GM12878 (cell line): ENCODE measurements around the gene ZNF311. TPM values are rescaled to one million over a fixed set of nuclear protein-coding genes. Genes with fewer than 3 reads are reported as not detected.

Source experiments
- ATAC-seq: fragments of 200-7000 bp; cut with Tn5 transposase; 3 replicates; pipeline ENCODE4 v1.9.1; 2020; ENCODE audit warnings: mild to moderate bottlenecking, moderate library complexity
- BruUV-seq: library from RNA; stranded (reverse); fragments of 400-500 nt; replicated peaks from 2 replicates; lab custom pipeline; 2021; lab: Mats Ljungman, UMichigan
- CTCF ChIA-PET: fragments of 300-600 bp; sonication (Branson Sonifier 250); formaldehyde crosslinking; extraction: SDS; loops from one replicate; lab custom pipeline; 2021; ENCODE audit warnings: inconsistent platforms; lab: Yijun Ruan, JAX
- POLR2A ChIA-PET: fragments of 350-600 bp; formaldehyde crosslinking; extraction: SDS; loops from one replicate; lab custom pipeline; 2021; ENCODE audit warnings: inconsistent platforms; lab: Charles Lee
- RAD21 ChIA-PET: fragments of 300-600 bp; sonication (Branson Sonifier 250); formaldehyde crosslinking; loops from one replicate; lab custom pipeline; 2023; ENCODE audit warnings: antibody characterized with exemption; ENCODE audit not compliant: unreplicated experiment; lab: Charles Lee
- SMC1A ChIA-PET: fragments of 300-600 bp; sonication (Branson Sonifier 250); formaldehyde crosslinking; loops from one replicate; lab custom pipeline; 2023; ENCODE audit not compliant: unreplicated experiment, uncharacterized antibody; lab: Charles Lee
- DNase-seq: peaks from one replicate; pipeline ENCODE4 v3.0.0-alpha.2; 2011; ENCODE audit warnings: low read depth, low spot score
- FAIRE-seq: peaks from 3 replicates; lab custom pipeline; 2011; peaks lifted over from hg19 to GRCh38; lab: Jason Lieb, UNC
- H2AFZ ChIP-seq: 2 replicates; pipeline ENCODE4 v1.6.0; 2011; ENCODE audit warnings: low read depth, low read length, control low read depth; ENCODE audit not compliant: control insufficient read depth
- H3K27ac ChIP-seq: 2 replicates; pipeline ENCODE4 v1.5.1; 2011; ENCODE audit warnings: control low read depth; ENCODE audit not compliant: control insufficient read depth, insufficient read depth
- H3K27me3 ChIP-seq, 2 experiments: replicated peaks in 1 of 2; 2 replicates each; pipeline versions ENCODE4 v1.6.0 to v1.6.1; 2011; ENCODE audit warnings: low read length in 1 of 2; ENCODE audit not compliant: control insufficient read depth in 2 of 2, insufficient read depth in 2 of 2
- H3K36me3 ChIP-seq, 2 experiments: 2 replicates each; pipeline ENCODE4 v1.5.1; 2011; ENCODE audit warnings: low read length in 1 of 2; ENCODE audit not compliant: control insufficient read depth in 2 of 2, insufficient read depth in 2 of 2
- H3K4me1 ChIP-seq: 2 replicates; pipeline ENCODE4 v1.6.1; 2011; ENCODE audit warnings: mild to moderate bottlenecking, low read length, moderate library complexity, mixed read lengths; ENCODE audit not compliant: control insufficient read depth, insufficient read depth
- H3K4me2 ChIP-seq: 2 replicates; pipeline ENCODE4 v1.6.0; 2011; ENCODE audit warnings: control low read depth; ENCODE audit not compliant: control insufficient read depth, insufficient read depth
- H3K4me3 ChIP-seq: fragments of 200-600 bp; sonication (generic); 2 replicates; pipeline ENCODE4 v1.5.1; 2016
- H3K79me2 ChIP-seq: 2 replicates; pipeline ENCODE4 v1.6.0; 2011; ENCODE audit warnings: low read length; ENCODE audit not compliant: control insufficient read depth, insufficient read depth
- H3K9ac ChIP-seq: 2 replicates; pipeline ENCODE4 v1.8.0; 2011; ENCODE audit warnings: low read length, control low read depth, mixed read lengths; ENCODE audit not compliant: control insufficient read depth, insufficient read depth
- H3K9me3 ChIP-seq: replicated peaks from 3 replicates; pipeline ENCODE4 v1.5.1; 2011; ENCODE audit warnings: mild to moderate bottlenecking, low read length; ENCODE audit not compliant: control insufficient read depth, insufficient read depth
- H4K20me1 ChIP-seq: 2 replicates; pipeline ENCODE4 v1.6.0; 2011; ENCODE audit not compliant: control insufficient read depth, insufficient read depth
- BCL11A ChIP-seq: IDR thresholded peaks from 2 replicates; pipeline ENCODE4 v1.6.1; 2011; ENCODE audit warnings: low read depth, low read length
- ESRRA ChIP-seq: IDR thresholded peaks from 2 replicates; pipeline ENCODE4 v1.6.1; 2012; ENCODE audit warnings: mild to moderate bottlenecking, low read length, improper control_type of control experiment
- IKZF1 ChIP-seq: fragments of 450-650 bp; conservative IDR thresholded peaks from 2 replicates; pipeline ENCODE4 v1.6.1; 2017; ENCODE audit warnings: antibody characterized with exemption, mild to moderate bottlenecking
- IKZF2 ChIP-seq, 2 experiments: fragments of 450-650 bp; IDR thresholded peaks; 2 replicates each; pipeline ENCODE4 v1.6.1; 2017; ENCODE audit warnings: mild to moderate bottlenecking in 2 of 2, moderate library complexity in 2 of 2
- MEF2A ChIP-seq: IDR thresholded peaks from 2 replicates; pipeline ENCODE4 v1.6.1; 2011; ENCODE audit warnings: low read depth, mild to moderate bottlenecking, low read length, moderate library complexity; ENCODE audit not compliant: insufficient read depth
- NRF1 ChIP-seq: conservative IDR thresholded peaks from 2 replicates; pipeline ENCODE4 v1.6.1; 2011; ENCODE audit warnings: mild to moderate bottlenecking, low read depth, low read length, improper control_type of control experiment
- RAD21 ChIP-seq: IDR thresholded peaks from 2 replicates; pipeline ENCODE4 v1.6.1; 2011; ENCODE audit warnings: mild to moderate bottlenecking, low read depth, low read length, moderate library complexity; ENCODE audit not compliant: insufficient read depth
- RCOR1 ChIP-seq: conservative IDR thresholded peaks from 2 replicates; pipeline ENCODE4 v1.6.1; 2012; ENCODE audit warnings: low read depth, low read length, improper control_type of control experiment
- RUNX3 ChIP-seq: IDR thresholded peaks from 2 replicates; pipeline ENCODE4 v1.6.1; 2012; ENCODE audit warnings: low read length, inconsistent platforms
- WGBS: methylation state at CpG from one replicate; pipeline ENCODE4 v1.1.6; 2016; ENCODE audit warnings: low lambda C conversion rate; ENCODE audit not compliant: insufficient replicate concordance, insufficient coverage; ENCODE audit errors: missing lambda C conversion rate; 5-methylcytosine and 5-hydroxymethylcytosine counted together
- in situ Hi-C: fragments of 300-500 bp; cut with MboI; formaldehyde crosslinking; loops from 9 replicates; pipeline ENCODE4 v1.14.3; 2018; ENCODE audit warnings: mixed read lengths
- intact Hi-C: fragments of 100-400 bp; cut with micrococcal nuclease; formaldehyde crosslinking; loops from one replicate; pipeline ENCODE4 v1.14.2; 2022; ENCODE audit not compliant: unreplicated experiment
- polyA plus RNA-seq, 11 experiments: library from polyadenylated mRNA; depleted of rRNA in 4 of 11; unstranded in 6 of 11; stranded (reverse) in 5 of 11; fragments of >200 nt; fragmentation: Nextera tagmentation in 4 of 11; fragmentation: Illumina TruSeq in 1 of 11; extraction: Ambion mirVana in 4 of 11; extraction: Trizol in 1 of 11; gene quantifications; 1 replicate in 1 of 11; 2 replicates in 10 of 11; pipeline versions ENCODE4 v1.2.1 to v1.2.3, GENCODE V29; 2011 to 2016; ENCODE audit warnings: inconsistent platforms in 2 of 11, missing spikeins in 2 of 11, low read depth in 1 of 11
- total RNA-seq, 4 experiments: library from RNA; depleted of rRNA in 3 of 4; stranded (reverse); fragments of >200 nt in 3 of 4; fragmentation: Illumina TruSeq in 1 of 4; extraction: Trizol in 1 of 4; gene quantifications; 2 replicates each; pipeline versions ENCODE4 v1.2.1 to v1.2.3, GENCODE V29; 2013 to 2021
- TF ChIP-seq, protein P1 (sequence below): fragments of 450-650 bp; IDR thresholded peaks from 2 replicates; pipeline ENCODE4 v1.6.1; 2014; ENCODE audit warnings: mild to moderate bottlenecking
- TF ChIP-seq, protein P2 (sequence below), 3 experiments: IDR thresholded peaks in 2 of 3; conservative IDR thresholded peaks in 1 of 3; 2 replicates each; pipeline ENCODE4 v1.5.1; 2011; ENCODE audit warnings: low read depth in 3 of 3, low read length in 3 of 3, mild to moderate bottlenecking in 3 of 3, control low read depth in 2 of 3, moderate library complexity in 2 of 3, inconsistent platforms in 1 of 3, mixed read lengths in 1 of 3; ENCODE audit not compliant: control insufficient read depth in 2 of 3, insufficient read depth in 1 of 3; ENCODE audit errors: extremely low read depth in 1 of 3
- TF ChIP-seq, protein P3 (sequence below): fragments of 450-650 bp; IDR thresholded peaks from 2 replicates; pipeline ENCODE4 v1.6.1; 2017; ENCODE audit warnings: antibody characterized with exemption, mild to moderate bottlenecking, moderate library complexity
- TF ChIP-seq, protein P4 (sequence below): IDR thresholded peaks from 2 replicates; pipeline ENCODE4 v1.6.1; 2012; ENCODE audit warnings: low read depth, low read length, improper control_type of control experiment
- TF ChIP-seq, protein P5 (sequence below): IDR thresholded peaks from 2 replicates; pipeline ENCODE4 v1.6.1; 2012; ENCODE audit warnings: low read length, inconsistent platforms

The ZNF311 gene
- total and polyA plus RNA-seq, 10 of the 15 experiments (the other 5 are each of a cell fraction or from before 2014, with no cell fraction given) = 0.07 TPM; not detected in 9

DNA sequence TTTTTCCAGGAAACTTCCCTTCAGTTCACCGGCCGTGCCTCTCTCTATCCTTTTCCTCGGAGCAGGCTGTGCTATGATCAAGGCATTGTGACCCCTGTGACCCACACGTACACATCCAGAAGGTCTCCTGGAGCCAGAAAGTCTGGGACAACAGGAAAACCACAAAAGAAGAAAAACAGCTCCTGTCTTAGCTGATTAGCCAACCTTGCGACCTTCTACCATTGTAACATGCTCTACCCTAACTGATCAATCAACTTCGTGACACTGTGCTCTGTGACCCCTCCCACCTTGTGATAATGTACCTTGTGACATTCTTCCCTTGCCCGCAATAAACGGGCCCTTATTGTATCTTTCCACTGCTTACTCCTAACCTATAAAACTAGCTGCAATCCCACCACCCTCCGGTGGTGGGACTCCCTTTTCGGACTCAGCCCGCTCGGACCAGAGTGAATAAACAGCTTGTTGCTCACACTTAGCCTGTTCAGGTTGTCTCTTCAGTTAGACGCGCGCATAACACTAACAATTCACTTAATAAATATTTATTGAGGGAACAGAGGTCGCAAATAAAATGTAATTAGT lies 24.2 kb downstream of the ZNF311 start:
- CTCF ChIA-PET = interaction anchor here (1.0 to 3.2 kb wide), 4 partner anchors 40 to 143 kb away, joined by 3 to 19 read pairs (median 4); no protein-coding TSS in a partner anchor
- WGBS = 1% methylated on average over 16 of the region's 16 CpGs
- FAIRE-seq = no peak
- Histone ChIP-seq H4K20me1 (no peaks in the 10 kb centered on the region), H3K4me3 (peak overlapping the region; percentile 77), H3K4me1 (peaks cover 6% of the 10 kb centered on the region; the same call in 1 of the 2 replicates), H3K9me3 (no peaks in the 10 kb centered on the region; the same call in 2 of the 3 replicates), H3K27me3 (no peaks in the 10 kb centered on the region), H3K9ac (peak overlapping the region; percentile 48), H2AFZ (peak overlapping the region; percentile 84), H3K79me2 (no peaks in the 10 kb centered on the region), H3K27ac (no peak overlapping the region), H3K4me2 (peak overlapping the region; percentile 74), H3K36me3 (no peaks in the 10 kb centered on the region)
- intact Hi-C loops = loop anchor here (1.0 to 10.0 kb wide), 3 partner anchors 28 to 146 kb away; no protein-coding TSS in a partner anchor
- in situ Hi-C loops = loop anchor here (5.0 kb wide), 1 partner anchor 39 kb away; no protein-coding TSS in a partner anchor
- RAD21 ChIA-PET = interaction anchor here (2.4 kb wide), 1 partner anchor 143 kb away, joined by 9 read pairs; no protein-coding TSS in a partner anchor
- peak; percentile 11 for DNase-seq
- ATAC-seq = peak; percentile 80
- BruUV-seq = no TSS peak
- SMC1A ChIA-PET = interaction anchor here (0.9 to 3.0 kb wide), 7 partner anchors 36 to 252 kb away, joined by 3 to 17 read pairs (median 5); no protein-coding TSS in a partner anchor
- POLR2A ChIA-PET = interaction anchor here (1.6 to 2.2 kb wide), 2 partner anchors 40 to 57 kb away, joined by 4 to 8 read pairs; no protein-coding TSS in a partner anchor
- TF ChIP-seq RCOR1 (no peak), MEF2A (no peak), IKZF1 (peak; percentile 12; the same call in 1 of the 2 replicates), IKZF2 (IDR thresholded peaks at IDR 0.05) (peak; percentile 9 to 18; a peak in 1 of 4 replicates), NRF1 (no peak), RAD21 (0 out of 2 replicates have a peak, but pooled peaks have one; percentile 19), BCL11A (no peak), RUNX3 (peak; percentile 16; the same call in 1 of the 2 replicates), ESRRA (no peak)
- TF ChIP-seq, protein P1, sequence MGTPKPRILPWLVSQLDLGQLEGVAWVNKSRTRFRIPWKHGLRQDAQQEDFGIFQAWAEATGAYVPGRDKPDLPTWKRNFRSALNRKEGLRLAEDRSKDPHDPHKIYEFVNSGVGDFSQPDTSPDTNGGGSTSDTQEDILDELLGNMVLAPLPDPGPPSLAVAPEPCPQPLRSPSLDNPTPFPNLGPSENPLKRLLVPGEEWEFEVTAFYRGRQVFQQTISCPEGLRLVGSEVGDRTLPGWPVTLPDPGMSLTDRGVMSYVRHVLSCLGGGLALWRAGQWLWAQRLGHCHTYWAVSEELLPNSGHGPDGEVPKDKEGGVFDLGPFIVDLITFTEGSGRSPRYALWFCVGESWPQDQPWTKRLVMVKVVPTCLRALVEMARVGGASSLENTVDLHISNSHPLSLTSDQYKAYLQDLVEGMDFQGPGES = no peak
- TF ChIP-seq, protein P2, sequence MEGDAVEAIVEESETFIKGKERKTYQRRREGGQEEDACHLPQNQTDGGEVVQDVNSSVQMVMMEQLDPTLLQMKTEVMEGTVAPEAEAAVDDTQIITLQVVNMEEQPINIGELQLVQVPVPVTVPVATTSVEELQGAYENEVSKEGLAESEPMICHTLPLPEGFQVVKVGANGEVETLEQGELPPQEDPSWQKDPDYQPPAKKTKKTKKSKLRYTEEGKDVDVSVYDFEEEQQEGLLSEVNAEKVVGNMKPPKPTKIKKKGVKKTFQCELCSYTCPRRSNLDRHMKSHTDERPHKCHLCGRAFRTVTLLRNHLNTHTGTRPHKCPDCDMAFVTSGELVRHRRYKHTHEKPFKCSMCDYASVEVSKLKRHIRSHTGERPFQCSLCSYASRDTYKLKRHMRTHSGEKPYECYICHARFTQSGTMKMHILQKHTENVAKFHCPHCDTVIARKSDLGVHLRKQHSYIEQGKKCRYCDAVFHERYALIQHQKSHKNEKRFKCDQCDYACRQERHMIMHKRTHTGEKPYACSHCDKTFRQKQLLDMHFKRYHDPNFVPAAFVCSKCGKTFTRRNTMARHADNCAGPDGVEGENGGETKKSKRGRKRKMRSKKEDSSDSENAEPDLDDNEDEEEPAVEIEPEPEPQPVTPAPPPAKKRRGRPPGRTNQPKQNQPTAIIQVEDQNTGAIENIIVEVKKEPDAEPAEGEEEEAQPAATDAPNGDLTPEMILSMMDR (IDR thresholded peaks at IDR 0.05 in 2 of 3, conservative IDR thresholded peaks at IDR 0.05 in 1 of 3; ENCODE audit: control insufficient read depth in 2 of 3, extremely low read depth in 1 of 3, insufficient read depth in 1 of 3, low read depth in 3 of 3, low read length in 3 of 3) = peak in 2 of 3 experiments; percentile 31 to 33; a peak in 2 of 6 replicates
- TF ChIP-seq, protein P3, sequence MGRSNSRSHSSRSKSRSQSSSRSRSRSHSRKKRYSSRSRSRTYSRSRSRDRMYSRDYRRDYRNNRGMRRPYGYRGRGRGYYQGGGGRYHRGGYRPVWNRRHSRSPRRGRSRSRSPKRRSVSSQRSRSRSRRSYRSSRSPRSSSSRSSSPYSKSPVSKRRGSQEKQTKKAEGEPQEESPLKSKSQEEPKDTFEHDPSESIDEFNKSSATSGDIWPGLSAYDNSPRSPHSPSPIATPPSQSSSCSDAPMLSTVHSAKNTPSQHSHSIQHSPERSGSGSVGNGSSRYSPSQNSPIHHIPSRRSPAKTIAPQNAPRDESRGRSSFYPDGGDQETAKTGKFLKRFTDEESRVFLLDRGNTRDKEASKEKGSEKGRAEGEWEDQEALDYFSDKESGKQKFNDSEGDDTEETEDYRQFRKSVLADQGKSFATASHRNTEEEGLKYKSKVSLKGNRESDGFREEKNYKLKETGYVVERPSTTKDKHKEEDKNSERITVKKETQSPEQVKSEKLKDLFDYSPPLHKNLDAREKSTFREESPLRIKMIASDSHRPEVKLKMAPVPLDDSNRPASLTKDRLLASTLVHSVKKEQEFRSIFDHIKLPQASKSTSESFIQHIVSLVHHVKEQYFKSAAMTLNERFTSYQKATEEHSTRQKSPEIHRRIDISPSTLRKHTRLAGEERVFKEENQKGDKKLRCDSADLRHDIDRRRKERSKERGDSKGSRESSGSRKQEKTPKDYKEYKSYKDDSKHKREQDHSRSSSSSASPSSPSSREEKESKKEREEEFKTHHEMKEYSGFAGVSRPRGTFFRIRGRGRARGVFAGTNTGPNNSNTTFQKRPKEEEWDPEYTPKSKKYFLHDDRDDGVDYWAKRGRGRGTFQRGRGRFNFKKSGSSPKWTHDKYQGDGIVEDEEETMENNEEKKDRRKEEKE = no peak
- TF ChIP-seq, protein P4, sequence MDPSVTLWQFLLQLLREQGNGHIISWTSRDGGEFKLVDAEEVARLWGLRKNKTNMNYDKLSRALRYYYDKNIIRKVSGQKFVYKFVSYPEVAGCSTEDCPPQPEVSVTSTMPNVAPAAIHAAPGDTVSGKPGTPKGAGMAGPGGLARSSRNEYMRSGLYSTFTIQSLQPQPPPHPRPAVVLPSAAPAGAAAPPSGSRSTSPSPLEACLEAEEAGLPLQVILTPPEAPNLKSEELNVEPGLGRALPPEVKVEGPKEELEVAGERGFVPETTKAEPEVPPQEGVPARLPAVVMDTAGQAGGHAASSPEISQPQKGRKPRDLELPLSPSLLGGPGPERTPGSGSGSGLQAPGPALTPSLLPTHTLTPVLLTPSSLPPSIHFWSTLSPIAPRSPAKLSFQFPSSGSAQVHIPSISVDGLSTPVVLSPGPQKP = no peak
- TF ChIP-seq, protein P5, sequence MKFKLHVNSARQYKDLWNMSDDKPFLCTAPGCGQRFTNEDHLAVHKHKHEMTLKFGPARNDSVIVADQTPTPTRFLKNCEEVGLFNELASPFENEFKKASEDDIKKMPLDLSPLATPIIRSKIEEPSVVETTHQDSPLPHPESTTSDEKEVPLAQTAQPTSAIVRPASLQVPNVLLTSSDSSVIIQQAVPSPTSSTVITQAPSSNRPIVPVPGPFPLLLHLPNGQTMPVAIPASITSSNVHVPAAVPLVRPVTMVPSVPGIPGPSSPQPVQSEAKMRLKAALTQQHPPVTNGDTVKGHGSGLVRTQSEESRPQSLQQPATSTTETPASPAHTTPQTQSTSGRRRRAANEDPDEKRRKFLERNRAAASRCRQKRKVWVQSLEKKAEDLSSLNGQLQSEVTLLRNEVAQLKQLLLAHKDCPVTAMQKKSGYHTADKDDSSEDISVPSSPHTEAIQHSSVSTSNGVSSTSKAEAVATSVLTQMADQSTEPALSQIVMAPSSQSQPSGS = no peak
